Activated naive CD8-positive, alpha-beta T cell treated with anti-CD3 and anti-CD28 coated beads, Interleukin-2, amount 10 ng/mL, durations not matched to agents 7 days and 5 days (primary cell): ENCODE measurements around the gene RASAL1. TPM values are rescaled to one million over a fixed set of nuclear protein-coding genes. Genes with fewer than 3 reads are reported as not detected.

ENCODE experiments used
- ATAC-seq: fragments of 150-1000 bp; cut with Tn5 transposase; one replicate; pipeline ENCODE4 v1.10.0; 2021; ENCODE audit warnings: low read depth, moderate library complexity
- POLR2A ChIA-PET: fragments of 350-600 bp; sonication (Branson Sonifier 250); formaldehyde crosslinking; loops from one replicate; lab custom pipeline; 2021; ENCODE audit warnings: antibody characterized with exemption; lab: Charles Lee
- DNase-seq: peaks from one replicate; pipeline ENCODE4 v3.0.0; 2021
- H3K27ac Mint-ChIP-seq: one replicate; pipeline ENCODE4 v1.8.0; 2022; ENCODE audit warnings: mild to moderate bottlenecking, mixed read lengths
- H3K27me3 Mint-ChIP-seq: one replicate; pipeline ENCODE4 v1.8.0; 2022; ENCODE audit warnings: mild to moderate bottlenecking, moderate library complexity, mixed read lengths
- H3K36me3 Mint-ChIP-seq: one replicate; pipeline ENCODE4 v1.8.0; 2021; ENCODE audit warnings: mild to moderate bottlenecking, mixed read lengths
- H3K4me1 Mint-ChIP-seq: one replicate; pipeline ENCODE4 v1.8.0; 2021; ENCODE audit warnings: mixed read lengths
- H3K4me3 Mint-ChIP-seq: one replicate; pipeline ENCODE4 v1.8.0; 2022; ENCODE audit warnings: mild to moderate bottlenecking, moderate library complexity, mixed read lengths
- H3K9me3 Mint-ChIP-seq: one replicate; pipeline ENCODE4 v1.8.0; 2021; ENCODE audit warnings: mixed read lengths
- microRNA-seq: library from miRNA; unstranded; fragments of <30 nt; microRNA quantifications from one replicate; pipeline ENCODE4 v1.2.0, GENCODE V29; 2022
- total RNA-seq, 2 experiments: library from RNA; stranded (reverse); gene quantifications; one replicate each; pipeline ENCODE4 v1.2.3, GENCODE V29; 2021

RASAL1 gene
- total RNA-seq, 2 experiments from 2014 or later, result 1.0 to 2.3 TPM

GRCh38 chr12:113051759-113052158 lies 83.8 kb downstream of the RASAL1 start:
- no peaks in the 10 kb centered on the region for H3K36me3 Mint-ChIP-seq

GRCh38 chr12:113050795-113051194 lies 84.8 kb downstream of the RASAL1 start:
- Mint-ChIP-seq H3K4me1 (peaks cover 3% of the 10 kb centered on the region), H3K27ac (no peak overlapping the region), H3K36me3 (no peaks in the 10 kb centered on the region), H3K9me3 (no peaks in the 10 kb centered on the region), H3K4me3 (no peak overlapping the region), H3K27me3 (peaks cover 21% of the 10 kb centered on the region)
- no peak for DNase-seq
- POLR2A ChIA-PET, result no interaction called here
- ATAC-seq, result no peak

More at GRCh38 chr12:113051759-113052158, 83.8 kb downstream of the RASAL1 start:
- H3K27me3 Mint-ChIP-seq, result peaks cover 27% of the 10 kb centered on the region
- DNase-seq, result no peak
- no peaks in the 10 kb centered on the region for H3K9me3 Mint-ChIP-seq
- ATAC-seq, result no peak
- no peak overlapping the region for H3K4me3 Mint-ChIP-seq
- H3K27ac Mint-ChIP-seq, result no peak overlapping the region
- peaks cover 3% of the 10 kb centered on the region for H3K4me1 Mint-ChIP-seq
- POLR2A ChIA-PET, result no interaction called here

GRCh38 chr12:113049976-113050742 lies 85.4 kb downstream of the RASAL1 start:
- Mint-ChIP-seq H3K4me1 (peaks cover 3% of the 10 kb centered on the region), H3K9me3 (no peaks in the 10 kb centered on the region), H3K4me3 (no peak overlapping the region), H3K36me3 (no peaks in the 10 kb centered on the region), H3K27ac (no peak overlapping the region), H3K27me3 (peaks cover 24% of the 10 kb centered on the region)
- ATAC-seq (no peak), DNase-seq (no peak)
- POLR2A ChIA-PET, result no interaction called here

Small RNAs within 50 kb of the gene (microRNA-seq; reads per million reads assigned to microRNA genes)
- gene MIR7106, result not detected

Other genes with a start within 250 kb of the RASAL1 start
- 100 to 1,000 TPM; 138 to 141 TPM for gene OAS1, start 228.8 kb downstream of the RASAL1 start, total RNA-seq
- 100 to 1,000 TPM; 221 to 222 TPM for gene OAS3, start 197.3 kb downstream of the RASAL1 start, total RNA-seq
- 100 to 1,000 TPM; 244 to 245 TPM for gene OAS2, start 157.2 kb downstream of the RASAL1 start, total RNA-seq
- under 1 TPM; 0.55 to 0.57 TPM for gene DTX1, start 79.0 kb downstream of the RASAL1 start, total RNA-seq
- gene CFAP73, start 14.0 kb upstream of the RASAL1 start, total RNA-seq, result under 1 TPM; 0.55 to 0.65 TPM
- gene DDX54, start 49.7 kb upstream of the RASAL1 start, total RNA-seq, result 10 to 100 TPM; 70.1 to 74.2 TPM
- 10 to 100 TPM; 18.5 to 21.5 TPM for gene RITA1, start 50.0 kb upstream of the RASAL1 start, total RNA-seq
- 10 to 100 TPM; 29.9 to 32.0 TPM for gene TPCN1, start 85.7 kb upstream of the RASAL1 start, total RNA-seq
- gene SLC8B1, start 199.3 kb upstream of the RASAL1 start, total RNA-seq, result 10 to 100 TPM; 42.1 to 42.4 TPM
- gene PLBD2, start 222.8 kb upstream of the RASAL1 start, total RNA-seq, result 10 to 100 TPM; 12.8 to 13.6 TPM